TTC549 (cell line): ENCODE measurements around the gene LRIG3.
"Not testable (repeated sequence)": the region's sequence is repeated elsewhere in the genome, so short reads cannot be mapped to it uniquely, and the experiment has no call there.

Source experiments
- FAIRE-seq: peaks from 2 replicates; lab custom pipeline; 2012; peaks lifted over from hg19 to GRCh38; lab: Jason Lieb, UNC

Gene LRIG3

DNA sequence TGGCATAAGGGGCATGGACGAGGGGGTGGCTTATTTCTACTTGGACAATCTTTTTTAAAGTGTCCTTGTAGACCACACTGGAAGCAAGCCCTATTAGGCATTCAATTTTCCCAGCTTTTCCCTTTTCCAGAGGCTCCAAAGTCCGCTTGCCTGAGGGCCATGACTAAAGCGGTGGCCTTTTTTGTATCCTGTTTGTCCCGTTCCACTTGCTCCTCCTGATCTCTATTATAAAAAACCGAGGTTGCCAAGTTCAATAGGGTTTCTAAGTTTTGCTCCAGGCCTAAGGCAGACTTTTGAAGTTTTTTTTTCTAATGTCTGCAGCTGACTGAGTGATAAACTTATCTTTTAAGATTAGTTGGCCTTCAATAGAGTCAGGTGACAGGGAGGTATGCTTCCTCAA lies 64.7 kb downstream of the LRIG3 start:
- not testable (repeated sequence) for FAIRE-seq

DNA sequence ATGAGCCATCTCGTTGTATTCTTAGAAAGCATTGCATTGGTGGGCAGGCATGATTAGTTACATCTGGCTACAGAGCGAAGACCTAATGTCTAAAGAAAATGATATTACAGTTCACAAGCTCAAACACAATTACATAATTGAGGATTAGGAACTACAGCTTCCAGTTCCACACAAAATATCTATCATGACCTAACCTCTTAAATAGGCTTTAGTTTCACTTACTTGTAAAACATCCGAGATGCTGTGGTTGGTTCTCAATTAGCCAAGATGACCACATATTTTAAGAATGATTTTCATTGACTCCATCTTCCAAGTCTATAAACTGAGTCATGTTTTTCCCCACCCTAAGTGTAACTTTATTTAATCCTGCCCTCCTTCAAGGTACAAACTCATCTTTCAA lies 69.5 kb downstream of the LRIG3 start:
- FAIRE-seq: no peak

DNA sequence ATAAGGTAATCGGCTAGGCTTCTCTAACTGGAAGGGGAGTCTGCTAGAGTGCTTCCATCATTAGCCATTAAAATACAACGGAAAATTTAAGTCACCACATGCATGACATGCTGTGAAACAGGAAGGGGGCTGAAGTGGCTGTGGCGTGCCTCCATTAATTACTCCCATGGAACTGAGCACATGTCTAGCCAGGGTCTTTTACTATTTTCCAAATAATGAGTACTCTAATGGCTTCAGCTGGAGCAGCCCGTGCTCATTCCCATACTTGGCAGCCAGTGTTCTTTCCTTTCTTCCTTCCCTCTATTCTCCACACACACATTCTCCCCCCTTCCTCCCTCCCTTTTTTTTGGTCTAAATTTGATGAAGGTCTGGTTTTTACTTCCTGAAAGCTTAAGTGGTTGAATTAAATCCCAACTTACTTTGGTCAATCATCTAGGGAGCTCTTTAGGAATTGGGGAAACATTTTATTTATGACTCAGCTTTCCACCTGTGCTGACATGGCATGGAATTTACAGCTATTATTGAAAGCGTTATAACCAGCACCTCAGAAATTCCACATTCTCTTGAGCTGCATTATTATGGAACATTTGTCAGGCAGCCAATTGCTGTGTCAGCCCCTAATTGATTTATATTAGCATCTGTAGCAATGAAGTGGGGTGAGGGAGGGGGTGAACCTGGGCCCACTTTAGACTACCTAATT lies 72.3 kb downstream of the LRIG3 start:
- no peak for FAIRE-seq

DNA sequence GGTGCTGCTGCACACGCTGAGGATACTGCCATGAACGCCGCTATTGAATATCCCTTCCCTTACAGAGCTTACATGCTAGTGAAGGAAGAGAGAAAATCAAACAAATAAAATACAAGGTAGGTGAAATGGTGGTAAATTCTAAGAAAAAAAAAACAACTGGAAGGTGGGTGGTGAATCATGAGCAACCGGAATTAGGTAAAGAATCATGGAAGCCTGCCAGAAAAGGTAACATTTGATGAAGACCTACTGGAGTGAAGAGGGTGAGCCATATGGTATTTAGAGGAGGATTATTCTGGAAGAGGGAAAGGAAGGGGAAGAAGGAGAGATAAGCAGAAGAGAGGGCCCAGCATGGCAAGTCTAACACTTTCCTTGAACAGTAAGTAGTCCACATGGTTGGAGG lies 76.1 kb downstream of the LRIG3 start:
- FAIRE-seq: no peak

DNA sequence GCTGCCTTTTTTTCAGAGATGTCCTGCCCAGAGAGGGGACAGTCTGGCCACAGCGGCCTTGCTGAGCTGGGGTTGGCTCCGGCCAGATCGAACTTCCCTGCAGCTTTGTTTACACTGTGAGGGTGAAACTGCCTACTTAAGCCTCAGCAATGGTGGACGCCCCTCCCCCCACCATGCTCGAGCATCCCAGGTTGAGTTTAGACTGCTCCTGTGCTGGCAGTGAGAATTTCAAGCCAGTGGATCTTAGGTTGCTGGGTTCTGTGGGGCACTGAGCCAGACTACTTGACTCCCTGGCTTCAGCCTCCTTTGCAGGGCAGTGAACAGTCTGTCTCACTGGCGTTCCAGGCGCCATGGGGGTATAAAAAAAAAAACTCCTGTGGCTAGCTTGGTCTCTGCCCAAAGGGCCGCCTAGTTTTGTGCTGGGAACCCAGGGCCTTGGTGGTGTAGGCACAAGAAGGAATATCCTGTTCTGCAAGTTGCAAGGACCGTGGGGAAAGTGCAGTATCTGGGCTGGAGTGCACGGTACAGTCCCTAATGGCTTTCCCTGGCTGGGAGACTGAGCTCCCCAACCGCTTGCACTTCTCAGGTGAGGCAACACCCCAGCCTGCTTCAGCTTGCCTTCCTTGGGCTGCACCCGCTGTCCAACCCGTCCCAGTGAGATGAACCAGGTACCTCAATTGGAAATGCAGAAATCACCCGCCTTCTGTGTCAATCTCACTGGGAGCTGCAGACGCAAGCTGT lies 79.1 kb downstream of the LRIG3 start:
- FAIRE-seq: no peak

DNA sequence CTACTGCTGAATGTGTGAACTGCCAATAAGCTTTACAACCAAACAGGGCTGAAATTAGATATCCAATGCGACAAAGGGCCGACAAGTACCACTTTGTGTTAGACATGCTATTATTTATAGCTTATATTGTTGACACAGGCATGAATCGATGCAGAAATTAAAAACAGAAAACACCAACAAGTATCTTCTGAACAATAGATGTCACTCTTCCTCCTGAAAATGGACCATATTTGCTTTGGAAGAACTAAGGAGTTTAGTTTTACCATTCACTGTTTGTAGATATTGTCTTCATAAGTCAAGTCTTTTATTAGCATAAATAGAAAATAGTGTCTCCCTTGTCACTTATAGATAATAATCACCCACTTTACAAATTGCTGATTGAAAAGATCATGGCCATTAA lies 86.5 kb downstream of the LRIG3 start:
- FAIRE-seq: no peak

DNA sequence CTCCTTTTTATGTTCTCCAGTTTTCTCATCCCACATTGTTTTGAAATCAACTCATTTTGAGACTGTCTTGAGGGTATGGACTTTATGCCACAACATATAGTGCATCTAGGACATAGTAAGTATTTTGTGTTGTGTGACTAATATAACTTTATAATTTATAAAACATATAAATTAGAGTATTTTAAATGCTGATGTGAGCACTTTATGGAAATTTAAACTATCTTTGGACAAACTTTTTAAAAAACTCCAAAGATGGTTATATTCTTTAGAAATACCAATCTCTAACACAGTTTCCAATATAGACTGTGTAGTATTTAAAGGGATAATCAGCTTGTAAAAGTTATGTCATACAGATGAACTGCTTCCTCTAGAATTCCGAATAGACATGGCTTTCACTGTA lies 87.4 kb downstream of the LRIG3 start:
- FAIRE-seq: no peak
